Body of pancreas (tissue), 4 donors: ENCODE measurements around the gene ATP5MK.

ENCODE experiments used
- POLR2A ChIP-seq, 3 donors: fragments of 450-650 bp; IDR thresholded peaks; one replicate each; pipeline ENCODE4 v1.6.1; 2016; ENCODE audit warnings: antibody characterized with exemption in 3 of 3, mild to moderate bottlenecking in 2 of 3
- TF ChIP-seq, protein P1 (sequence below), 7 experiments: fragments of 450-650 bp in 4 of 7; fragments of 200-600 bp in 3 of 7; sonication (generic) in 3 of 7; IDR thresholded peaks; one replicate each; pipeline ENCODE4 v1.5.1; 2016 to 2019; ENCODE audit warnings: antibody characterized with exemption in 7 of 7

DNA sequence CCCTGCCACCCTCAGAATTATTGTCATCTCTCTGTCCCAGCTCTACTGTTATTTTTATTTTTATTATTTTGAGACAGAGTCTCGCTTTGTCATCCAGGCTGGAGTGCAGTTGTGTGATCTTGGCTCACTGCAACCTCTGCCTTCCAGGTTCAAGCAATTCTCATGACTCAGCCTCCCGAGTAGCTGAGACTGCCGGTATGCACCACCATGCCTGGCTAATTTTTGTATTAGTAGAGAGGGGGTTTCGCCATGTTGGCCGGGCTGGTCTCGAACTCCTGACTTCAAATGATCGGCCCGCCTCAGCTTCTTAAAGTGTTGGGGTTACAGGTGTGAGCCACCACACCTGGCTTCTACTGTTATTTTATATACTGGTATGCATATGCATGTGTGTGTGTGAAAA lies 44.9 kb upstream of the ATP5MK start:
- no peak for TF ChIP-seq POLR2A (IDR thresholded peaks at IDR 0.05)
- TF ChIP-seq, protein P1, sequence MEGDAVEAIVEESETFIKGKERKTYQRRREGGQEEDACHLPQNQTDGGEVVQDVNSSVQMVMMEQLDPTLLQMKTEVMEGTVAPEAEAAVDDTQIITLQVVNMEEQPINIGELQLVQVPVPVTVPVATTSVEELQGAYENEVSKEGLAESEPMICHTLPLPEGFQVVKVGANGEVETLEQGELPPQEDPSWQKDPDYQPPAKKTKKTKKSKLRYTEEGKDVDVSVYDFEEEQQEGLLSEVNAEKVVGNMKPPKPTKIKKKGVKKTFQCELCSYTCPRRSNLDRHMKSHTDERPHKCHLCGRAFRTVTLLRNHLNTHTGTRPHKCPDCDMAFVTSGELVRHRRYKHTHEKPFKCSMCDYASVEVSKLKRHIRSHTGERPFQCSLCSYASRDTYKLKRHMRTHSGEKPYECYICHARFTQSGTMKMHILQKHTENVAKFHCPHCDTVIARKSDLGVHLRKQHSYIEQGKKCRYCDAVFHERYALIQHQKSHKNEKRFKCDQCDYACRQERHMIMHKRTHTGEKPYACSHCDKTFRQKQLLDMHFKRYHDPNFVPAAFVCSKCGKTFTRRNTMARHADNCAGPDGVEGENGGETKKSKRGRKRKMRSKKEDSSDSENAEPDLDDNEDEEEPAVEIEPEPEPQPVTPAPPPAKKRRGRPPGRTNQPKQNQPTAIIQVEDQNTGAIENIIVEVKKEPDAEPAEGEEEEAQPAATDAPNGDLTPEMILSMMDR (IDR thresholded peaks at IDR 0.05): no peak
